Measurements from ENCODE around the gene KIF21A.

The KIF21A gene

DNA sequence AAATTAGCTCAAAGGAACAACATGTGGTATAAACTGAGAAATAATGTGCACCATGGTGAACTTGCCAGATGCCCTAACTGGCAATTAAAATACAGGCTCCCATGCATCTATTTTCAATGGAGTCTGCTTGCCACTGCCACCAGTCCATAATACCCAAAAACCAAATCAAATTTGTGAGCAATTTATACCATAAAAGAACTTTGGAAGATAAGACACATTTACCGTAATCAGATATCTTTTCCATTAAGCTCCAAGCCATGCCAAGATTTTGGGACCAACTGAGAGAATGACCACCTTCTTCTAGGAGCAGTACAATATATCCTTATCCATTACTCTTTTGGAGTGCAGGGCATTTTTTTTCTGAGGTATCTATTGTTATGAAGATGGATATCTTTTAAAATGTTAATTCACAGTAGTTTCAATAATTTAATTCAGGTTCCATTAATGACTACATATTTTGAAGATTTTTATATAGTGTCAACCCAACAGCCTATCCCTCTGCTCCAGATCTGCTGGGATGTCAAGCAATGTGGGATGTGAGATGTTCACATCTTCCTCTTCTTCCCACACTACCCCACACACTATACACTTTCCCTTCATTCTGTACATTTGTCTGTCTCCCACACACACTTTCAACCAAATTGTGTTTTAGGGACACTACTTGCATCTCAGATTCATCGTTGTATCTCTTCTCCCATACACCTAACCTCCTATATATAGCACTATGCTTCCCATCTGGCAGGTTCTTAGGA is 53.3 kb downstream of the KIF21A start:
- no peak for DNase-seq

DNA sequence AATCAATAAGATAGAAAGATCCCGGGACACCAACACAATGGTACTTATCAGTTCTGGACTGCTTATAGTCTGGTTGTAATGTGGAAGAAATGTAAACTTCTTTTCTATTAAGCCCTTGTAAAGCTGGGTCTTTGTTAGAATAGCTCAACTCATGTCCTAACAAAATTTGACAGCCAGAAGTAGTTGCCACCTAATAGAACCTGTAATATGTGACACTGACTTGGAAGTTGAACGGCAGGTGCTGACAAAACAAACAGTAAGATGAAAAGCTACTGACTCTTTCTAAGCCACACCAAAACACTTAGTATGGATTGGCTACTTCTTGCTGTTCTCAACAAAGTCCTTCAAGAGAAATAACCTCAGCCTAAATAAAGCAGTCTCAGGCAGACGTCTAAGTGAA is 56.6 kb downstream of the KIF21A start:
- DNase-seq, result no peak

DNA sequence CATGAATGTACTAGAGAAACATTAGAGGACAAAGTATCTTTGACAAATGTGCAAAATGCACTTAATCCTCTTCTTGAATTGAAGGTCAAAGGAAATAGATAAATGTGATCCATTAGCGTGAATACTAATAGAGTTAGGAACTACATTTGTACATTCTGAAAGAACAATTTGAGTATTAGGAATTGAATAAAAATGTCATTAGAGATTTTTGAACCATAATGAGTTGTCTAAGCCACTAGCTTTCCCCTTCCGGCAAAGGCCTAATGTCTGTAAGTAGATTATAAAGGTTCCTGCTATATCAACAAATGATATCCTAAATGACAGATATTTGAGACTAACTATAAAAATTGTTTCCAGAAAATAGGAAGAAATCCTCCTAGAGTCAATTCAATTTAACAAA is 59.8 kb downstream of the KIF21A start:
- no peak for DNase-seq

DNA sequence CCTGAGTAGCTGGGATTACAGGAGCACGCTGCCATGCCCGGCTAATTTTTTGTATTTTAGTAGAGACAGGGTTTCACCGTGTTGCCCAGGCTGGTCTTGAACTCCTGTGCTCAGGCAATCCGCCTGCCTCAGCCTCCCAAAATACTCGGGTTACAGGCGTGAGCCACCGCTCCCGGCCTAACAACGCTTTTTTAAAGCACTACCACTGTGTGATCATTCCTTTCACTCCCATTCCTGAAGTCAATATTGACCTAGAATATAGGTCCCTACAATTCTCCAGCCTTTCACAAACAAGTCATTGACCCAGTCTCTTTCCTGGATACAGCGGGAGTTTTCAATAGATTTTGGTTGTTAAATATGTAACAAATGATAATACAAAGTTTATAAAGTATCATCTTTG is 62.8 kb downstream of the KIF21A start:
- DNase-seq, result no peak

DNA sequence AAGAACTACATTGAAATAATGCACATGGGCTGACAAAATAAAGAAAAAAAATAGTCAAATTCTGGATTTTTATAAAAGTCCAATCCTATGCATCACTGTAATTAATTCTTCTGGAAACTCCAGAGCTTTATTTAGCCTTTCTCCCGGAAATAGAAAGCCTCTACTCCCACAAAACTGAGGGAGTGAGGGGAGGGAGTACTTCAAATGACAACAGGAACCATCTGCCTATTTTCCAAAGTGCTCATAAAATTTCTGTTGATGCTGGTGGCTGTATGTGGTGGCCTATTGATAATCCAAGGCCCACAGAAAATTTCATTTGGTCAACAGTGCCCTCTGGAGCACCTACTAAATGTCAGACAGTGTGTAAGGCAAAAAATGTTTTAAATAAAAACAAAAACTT is 64.6 kb downstream of the KIF21A start:
- DNase-seq, result no peak

DNA sequence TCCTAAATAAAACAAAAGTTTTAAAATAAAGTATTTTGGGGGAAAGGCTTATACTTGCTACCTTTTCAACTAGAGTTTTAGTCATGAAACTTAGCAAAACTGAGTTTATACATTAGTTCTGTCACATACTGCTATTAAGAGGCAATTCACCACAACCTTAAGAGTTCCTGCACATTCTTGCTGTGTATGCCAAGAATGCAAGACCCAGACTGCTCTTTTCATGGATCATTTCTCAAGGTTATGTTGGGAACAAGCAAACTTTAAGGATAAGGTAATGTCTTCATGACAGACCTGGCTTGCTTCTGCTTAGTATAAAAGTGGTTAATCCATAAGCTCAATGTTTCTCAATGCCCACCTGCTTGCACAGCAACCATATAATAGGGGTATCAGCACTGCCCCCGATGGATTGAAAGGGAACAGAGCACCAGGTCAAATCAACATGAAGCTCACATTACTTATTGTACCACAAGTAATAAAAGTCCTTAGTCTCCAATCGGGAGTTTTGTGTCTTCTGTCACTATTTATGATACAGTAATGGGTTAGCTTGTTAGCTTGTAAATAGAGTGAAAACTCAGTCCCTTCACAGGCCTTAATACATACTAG is 67.6 kb downstream of the KIF21A start:
- DNase-seq, result no peak

DNA sequence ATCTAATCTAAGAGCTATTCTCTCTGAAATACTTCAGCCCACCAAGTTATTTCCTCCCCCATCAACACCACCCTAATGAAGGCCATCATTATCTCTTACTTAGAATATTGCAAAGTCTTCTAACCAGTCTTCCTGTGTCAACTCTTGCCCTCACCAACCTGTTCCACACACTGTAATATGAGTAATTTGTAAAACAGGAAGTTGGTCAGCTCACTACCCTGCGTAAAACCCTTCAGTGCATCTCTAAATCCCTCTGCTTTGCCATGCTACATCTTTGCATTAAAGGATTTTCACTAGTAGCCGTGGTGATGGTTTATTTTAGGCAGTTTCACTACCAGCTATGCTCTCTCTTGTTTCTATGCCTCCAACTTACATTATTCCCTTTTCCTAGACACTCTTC is 70.0 kb downstream of the KIF21A start:
- DNase-seq, result no peak

DNA sequence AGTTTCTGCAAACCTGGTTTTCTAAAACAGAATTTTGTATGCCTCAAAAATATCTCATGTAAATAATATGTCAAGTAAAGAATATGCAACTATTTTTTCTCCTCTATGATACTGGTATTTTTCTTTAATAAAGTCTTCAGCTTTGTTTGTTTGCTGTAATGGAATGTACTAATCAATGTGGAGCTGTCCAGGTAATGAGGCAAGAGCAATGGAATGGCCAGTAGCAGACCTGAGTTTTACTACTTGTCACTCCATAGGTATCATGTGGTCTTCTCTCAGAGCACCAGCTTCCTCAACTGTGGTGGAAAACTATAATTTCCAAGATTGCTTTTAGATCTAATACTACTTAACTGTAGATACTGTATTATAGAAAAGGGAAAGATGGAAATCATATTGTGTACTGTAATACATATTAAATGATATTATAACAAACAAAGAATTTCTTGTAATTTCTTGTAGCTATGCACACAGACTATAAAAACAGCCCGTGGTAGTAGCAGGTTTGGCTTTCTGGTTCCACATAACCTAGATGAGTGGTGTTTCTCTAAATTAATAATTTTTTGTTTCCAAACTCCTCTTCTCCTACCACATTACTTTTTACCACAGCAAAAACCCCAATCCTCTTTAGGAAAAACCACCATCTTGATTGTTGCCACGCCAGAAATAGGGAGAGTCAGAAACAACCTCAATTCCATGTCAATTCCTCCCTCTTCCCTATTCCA is 70.6 kb downstream of the KIF21A start:
- no peak for DNase-seq

DNA sequence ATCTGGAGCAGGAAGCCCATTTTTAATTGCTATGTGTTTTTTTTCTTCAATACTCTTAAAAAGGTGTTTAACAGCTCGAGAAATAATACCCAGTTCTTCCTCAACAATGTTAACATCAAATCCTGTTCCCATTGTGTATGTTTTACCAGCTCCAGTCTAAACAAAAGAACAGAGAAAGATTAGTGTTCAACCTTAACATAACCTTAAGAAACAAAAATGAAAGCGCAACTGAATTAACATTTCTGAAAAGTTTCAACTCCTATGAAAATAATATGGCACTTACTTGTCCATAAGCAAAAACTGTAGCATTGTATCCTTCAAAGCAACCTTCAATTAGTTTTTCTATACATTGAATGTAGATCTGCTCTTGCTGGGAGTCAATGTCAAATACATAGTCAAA is 73.2 kb downstream of the KIF21A start:
- no peak for DNase-seq

DNA sequence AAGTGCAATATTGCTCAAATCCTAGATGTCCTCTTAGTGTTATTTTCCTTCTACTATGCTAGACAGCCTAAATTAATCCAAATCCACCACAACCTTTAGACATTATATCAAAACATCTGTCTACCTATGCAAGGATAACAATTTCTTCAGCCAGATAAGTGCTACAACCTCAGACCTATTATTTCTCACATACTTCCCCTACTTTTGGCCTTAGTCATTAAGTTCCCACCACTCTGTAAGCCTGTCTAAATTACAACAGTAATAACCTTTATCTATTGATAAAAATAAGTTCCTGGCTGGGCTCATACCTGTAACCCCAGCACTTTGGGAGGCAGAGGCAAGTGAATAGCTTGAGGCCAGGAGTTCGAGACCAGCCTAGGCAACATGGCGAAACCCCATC is 74.0 kb downstream of the KIF21A start:
- no peak for DNase-seq

DNA sequence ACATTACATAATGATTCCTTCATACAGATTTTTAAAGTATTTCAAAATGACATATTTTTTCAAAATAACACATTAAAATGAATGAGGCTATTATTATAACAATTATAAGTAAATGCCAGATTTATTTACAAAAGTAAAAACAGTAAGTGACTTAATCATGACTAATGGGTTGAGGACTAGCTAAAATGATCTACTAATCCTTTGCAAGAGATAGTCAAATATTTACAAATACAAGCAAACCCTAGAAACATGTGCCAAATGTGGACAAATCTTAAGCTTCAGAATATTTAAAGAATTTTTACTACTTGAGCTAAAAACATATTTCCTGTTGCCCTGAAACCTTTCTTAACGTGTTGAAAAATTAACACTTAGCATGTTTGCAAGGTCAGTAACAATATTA is 74.8 kb downstream of the KIF21A start:
- no peak for DNase-seq

DNA sequence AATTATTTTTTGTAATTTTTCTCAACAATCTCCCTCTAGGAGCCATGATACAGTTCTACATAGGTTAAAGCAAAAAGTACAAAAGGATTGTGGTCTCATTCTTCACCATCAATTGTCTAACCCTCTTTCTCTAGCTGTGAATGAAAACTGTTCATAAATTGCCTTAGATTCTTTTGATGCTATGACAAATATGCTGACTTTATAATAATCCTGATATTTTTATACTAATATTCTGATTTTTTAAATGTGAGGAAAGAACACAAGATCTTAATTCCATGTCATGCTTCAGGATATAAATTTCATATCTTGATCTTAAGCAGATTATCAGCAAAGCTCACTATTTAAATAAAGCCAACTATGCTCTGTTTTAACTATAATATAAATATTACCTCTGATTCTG is 75.4 kb downstream of the KIF21A start:
- DNase-seq, result no peak

DNA sequence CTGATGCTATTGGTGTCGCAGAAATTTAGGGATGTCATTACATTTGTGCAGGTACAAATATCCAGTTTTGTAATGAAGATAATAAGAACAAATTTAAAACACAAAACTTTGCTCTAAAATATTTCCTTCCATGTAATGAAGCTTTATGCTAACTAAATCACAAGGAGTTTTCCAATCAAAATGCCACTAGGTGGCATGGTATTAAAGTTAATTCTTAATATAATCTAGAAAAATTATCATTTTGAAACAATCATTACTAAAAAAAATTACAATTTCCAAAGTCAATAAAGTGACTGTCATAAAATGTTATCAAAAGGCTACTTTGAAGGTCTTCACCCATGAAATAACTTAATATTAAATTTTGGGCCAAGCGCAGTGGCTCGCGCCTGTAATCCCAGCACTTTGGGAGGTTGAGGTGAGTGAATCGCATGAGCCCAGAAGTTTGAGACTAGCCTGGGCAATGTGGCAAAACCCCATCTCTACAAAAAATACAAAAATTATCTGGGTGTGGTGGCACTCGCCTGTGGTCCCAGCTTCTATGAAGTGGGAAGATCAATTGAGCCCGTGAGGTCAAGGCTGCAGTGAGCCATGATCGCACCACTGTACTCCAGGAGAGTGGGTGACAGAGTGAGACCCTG is 77.4 kb downstream of the KIF21A start:
- no peak for DNase-seq

DNA sequence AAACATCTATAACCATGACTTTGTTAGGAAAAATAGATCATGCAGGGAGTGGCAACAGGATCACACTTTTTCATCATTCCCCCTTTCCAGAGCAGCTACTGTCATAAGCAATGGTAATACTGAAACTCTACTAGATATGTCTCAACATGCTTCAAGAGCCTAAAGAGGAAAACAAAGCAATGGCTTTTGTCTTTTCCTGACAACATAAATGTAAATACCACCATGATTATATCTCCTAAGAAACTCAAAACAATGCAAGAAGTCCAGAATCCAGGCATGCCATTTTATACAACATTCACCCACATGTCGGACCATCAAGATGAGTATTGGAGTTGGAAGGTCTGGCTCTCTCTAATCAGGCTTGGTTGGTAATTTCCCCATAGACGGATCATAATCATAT is 78.7 kb downstream of the KIF21A start:
- no peak for DNase-seq

DNA sequence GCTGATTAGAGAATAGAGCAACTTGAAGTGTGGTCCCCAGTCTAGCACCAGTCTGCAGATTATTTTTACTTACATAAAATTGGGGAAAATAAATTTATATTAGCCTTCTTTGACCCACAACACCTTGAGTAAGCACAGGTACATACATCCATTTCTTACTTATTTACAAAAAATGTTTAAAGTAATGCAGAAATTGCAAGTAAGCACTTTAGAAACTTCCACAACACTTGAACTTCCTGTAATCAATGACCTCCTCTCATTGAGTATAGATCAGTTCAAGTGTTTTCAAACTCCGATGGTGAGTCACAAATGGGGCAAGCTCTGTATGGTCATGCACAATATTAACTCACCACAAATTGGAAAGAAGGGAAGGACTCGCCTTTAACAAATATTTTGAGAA is 83.3 kb downstream of the KIF21A start:
- DNase-seq, result no peak

DNA sequence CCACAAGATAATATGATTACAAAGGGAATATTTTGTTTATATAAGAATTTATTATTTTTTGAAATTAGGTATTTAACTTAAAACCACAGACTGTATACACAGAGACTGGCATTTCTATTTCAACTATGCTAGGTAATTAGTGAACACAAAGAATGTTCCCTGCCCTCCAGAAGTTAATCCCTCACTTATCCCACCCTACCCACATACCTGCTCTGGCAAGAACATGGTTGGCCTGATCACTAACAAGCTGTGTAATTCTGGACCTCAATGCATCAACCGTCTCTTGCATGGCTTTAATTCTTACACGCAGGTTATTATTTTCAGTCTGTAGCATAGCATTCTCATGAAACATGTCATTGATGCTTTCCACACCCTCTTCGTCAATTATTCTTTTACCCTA is 85.9 kb downstream of the KIF21A start:
- DNase-seq, result no peak

DNA sequence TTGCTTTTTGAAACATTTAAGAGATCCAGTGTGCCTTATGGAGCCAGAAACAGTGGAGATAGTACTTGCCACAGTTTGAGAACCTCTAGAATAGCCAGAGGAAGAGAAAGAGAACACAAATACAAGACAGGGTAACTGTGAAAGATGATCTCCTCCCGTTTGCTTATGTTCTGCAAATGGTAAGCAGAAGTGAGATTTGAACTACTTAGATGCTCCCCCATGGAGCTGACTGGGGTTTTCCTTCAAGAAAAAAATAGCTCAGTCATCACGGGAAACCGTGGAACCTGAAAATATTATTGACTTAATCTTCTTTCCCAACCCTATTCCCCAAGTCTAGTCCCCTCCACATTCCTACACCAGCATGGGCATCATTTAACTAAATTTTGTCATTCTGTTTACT is 87.1 kb downstream of the KIF21A start:
- no peak for DNase-seq

DNA sequence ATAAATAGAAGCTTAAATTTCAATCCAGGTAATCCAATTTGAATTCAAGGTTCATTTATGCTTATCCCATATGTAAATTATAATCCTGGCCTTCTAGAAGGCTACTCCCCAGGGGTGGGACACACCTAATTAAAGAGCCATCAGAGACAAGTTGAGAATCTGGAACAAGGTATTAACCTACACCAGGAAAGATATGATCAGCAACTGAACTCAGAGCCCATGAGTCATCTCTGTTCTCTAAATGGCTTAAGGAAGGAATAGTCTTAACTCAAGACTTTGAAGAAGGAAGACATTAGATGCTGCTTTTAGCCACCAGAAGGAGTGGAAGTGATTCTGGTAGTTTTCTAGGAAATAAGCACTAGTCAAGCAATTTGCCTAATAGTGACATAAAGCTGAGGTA is 88.0 kb downstream of the KIF21A start:
- no peak for DNase-seq

DNA sequence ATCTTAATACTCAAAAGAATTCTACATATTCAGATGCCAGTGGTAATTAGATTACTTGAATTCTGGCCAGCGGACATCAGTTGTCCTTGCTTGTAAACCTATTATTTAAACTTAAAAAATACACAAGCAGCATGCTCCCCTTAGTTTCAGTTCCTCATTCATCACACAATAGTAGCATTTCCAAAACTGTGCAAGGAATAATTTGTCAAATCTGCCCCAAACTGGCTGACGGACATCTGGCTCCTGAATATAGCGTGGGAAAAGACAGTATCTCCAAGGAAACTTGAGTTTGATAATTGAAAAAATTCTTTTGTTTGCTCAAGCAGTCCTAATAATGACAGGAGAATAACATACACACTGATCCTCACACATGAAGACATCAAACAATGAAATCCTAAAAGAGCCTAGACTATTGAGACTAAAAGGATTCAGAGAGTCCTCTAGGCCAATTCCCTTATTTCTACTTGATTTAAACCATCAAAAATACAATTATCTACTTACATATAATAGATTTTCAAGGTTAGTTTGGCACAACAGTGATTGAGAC is 90.4 kb downstream of the KIF21A start:
- DNase-seq, result no peak

DNA sequence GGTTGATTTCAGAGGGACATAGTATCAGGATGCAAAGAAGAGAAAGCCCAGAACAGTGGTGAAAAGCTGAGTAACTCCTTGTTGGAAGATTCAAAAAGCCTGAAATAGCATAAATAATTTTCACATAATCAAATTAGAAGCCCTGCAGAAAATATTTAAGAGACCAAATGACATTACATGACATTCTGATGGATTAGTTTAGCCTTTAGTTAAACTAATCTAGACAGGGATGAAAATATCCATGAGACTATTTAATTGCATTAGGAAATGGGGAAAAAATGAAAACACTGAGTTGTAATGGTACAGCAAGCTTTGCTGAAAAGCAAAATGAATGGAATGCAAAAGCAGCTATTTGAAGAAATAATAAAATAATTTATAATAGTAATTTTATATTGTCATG is 91.8 kb downstream of the KIF21A start:
- no peak for DNase-seq

DNA sequence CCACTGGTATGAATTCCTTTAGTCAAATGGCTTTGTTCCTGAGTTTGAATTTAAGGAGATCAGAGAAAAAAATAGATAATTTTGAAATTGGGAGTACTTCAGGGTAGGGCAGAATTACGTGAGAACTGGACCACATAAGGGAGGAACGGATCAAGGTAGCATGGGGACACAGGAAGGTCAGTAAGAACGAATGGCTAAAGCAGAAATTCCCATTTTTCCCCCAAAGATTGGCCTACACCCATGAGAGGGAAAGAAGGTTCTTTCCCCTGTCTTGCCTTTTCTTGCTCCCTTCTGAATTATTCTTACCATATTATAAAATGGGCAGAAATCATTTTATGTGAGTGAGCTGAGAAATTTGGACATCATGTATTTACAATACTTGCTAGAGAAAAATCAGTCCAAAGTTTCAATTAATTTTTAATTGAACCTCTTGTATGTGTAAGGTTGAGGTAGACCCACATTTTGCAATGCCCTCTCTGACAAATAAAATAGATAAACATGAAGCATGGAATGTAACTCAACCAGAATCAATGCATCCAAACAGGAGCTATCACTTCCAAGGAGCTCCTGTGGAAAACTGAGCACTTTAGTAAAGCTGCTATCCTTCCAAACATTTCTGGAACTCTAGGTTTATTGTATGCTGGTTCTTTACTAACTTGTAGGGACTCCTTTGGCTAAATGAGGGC is 93.8 kb downstream of the KIF21A start:
- no peak for DNase-seq

DNA sequence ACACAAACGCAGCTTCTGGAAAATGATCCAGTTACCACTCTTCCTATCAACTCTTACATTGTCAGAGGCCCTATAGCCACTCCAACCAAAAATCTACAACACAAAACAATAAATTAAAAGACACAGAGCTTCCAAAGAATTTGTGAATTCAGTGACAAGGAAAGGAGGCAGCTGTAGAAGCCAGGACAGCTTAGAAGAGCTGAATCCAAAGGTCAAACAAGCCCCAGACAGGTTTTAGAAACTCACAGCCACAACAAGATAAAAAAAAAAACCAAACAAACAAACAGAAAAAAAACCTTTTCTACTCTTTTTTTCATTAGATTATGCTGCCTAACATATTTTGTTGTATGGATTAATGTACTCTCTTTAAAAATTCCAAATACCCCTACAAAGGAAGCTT is 94.4 kb downstream of the KIF21A start:
- no peak for DNase-seq

DNA sequence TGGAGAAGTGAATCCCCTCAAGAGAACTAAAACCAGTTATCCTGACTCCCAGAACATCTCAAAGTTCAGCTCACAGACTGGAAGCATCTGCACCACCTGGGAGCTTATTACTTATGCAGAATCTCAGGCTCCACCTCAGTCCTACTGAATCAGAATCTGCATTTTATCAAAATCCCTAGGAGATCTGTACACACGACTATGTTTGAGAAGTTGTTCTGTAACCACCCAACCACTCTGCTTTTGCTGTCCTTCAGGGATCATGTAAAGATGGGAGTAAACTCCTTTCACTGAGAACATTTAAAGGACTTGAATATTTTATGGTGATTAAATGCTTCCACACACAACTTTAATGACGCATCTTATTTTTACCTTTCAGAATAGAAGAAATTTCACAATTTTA is 98.0 kb downstream of the KIF21A start:
- no peak for DNase-seq
